Stimulated activated CD4-positive, alpha-beta T cell treated with anti-CD3 and anti-CD28 coated beads, TNF-alpha, amount 100 ng/mL, for 4 hours (primary cell): ENCODE results near the gene PLCH1.

ENCODE experiments used
- DNase-seq, 3 experiments: peaks; one replicate each; pipeline ENCODE4 v3.0.0-alpha.2; 2020; ENCODE audit warnings: low read depth in 3 of 3

Gene PLCH1

GRCh38 chr3:155604967-155605366 is 139.9 kb downstream of the PLCH1 start:
- no peak for DNase-seq

GRCh38 chr3:155604126-155604525 is 140.7 kb downstream of the PLCH1 start:
- DNase-seq, result no peak

GRCh38 chr3:155603302-155603701 is 141.6 kb downstream of the PLCH1 start:
- DNase-seq, result no peak

GRCh38 chr3:155602307-155602706 is 142.6 kb downstream of the PLCH1 start:
- DNase-seq, result no peak

GRCh38 chr3:155598671-155599070 is 146.2 kb downstream of the PLCH1 start:
- no peak for DNase-seq

- no peak for DNase-seq
Measured at GRCh38 chr3:155596615-155597014, 148.3 kb downstream of the PLCH1 start.

GRCh38 chr3:155595371-155595770 is 149.5 kb downstream of the PLCH1 start:
- DNase-seq, result no peak

- no peak for DNase-seq
Measured at GRCh38 chr3:155594526-155595187, 150.2 kb downstream of the PLCH1 start.

- DNase-seq, result no peak
Measured at GRCh38 chr3:155587581-155587980, 157.3 kb downstream of the PLCH1 start.

- no peak for DNase-seq
Measured at GRCh38 chr3:155585384-155585783, 159.5 kb downstream of the PLCH1 start.

GRCh38 chr3:155581579-155581978 is 163.3 kb downstream of the PLCH1 start:
- DNase-seq, result no peak

GRCh38 chr3:155572085-155572484 is 172.8 kb downstream of the PLCH1 start:
- no peak for DNase-seq

- DNase-seq, result no peak
Measured at GRCh38 chr3:155568295-155568694, 176.6 kb downstream of the PLCH1 start.

GRCh38 chr3:155560594-155560993 is 184.3 kb downstream of the PLCH1 start:
- no peak for DNase-seq

- DNase-seq, result no peak
Measured at GRCh38 chr3:155560135-155560534, 184.7 kb downstream of the PLCH1 start.

GRCh38 chr3:155556531-155556930 is 188.3 kb downstream of the PLCH1 start:
- no peak for DNase-seq

- no peak for DNase-seq
Measured at GRCh38 chr3:155555479-155556060, 189.3 kb downstream of the PLCH1 start.

- DNase-seq, result no peak
Measured at GRCh38 chr3:155554777-155555451, 190.0 kb downstream of the PLCH1 start.

- no peak for DNase-seq
Measured at GRCh38 chr3:155553780-155554179, 191.1 kb downstream of the PLCH1 start.

GRCh38 chr3:155553326-155553725 is 191.5 kb downstream of the PLCH1 start:
- DNase-seq, result no peak

GRCh38 chr3:155550391-155550790 is 194.5 kb downstream of the PLCH1 start:
- no peak for DNase-seq

GRCh38 chr3:155549087-155549486 is 195.8 kb downstream of the PLCH1 start:
- no peak for DNase-seq

- DNase-seq, result no peak
Measured at GRCh38 chr3:155548195-155548594, 196.7 kb downstream of the PLCH1 start.
